Type B pancreatic cell (in vitro differentiated cells): ENCODE data around the gene HSD17B2. TPM values are rescaled to one million over a fixed set of nuclear protein-coding genes. Genes with fewer than 3 reads are reported as not detected.

Experiments
- DNase-seq: peaks from one replicate; pipeline ENCODE4 v3.0.0; 2021; ENCODE audit warnings: mixed read lengths; ENCODE audit not compliant: unreplicated experiment; ENCODE audit errors: extremely low spot score
- H3K27ac Mint-ChIP-seq: 2 replicates; pipeline ENCODE4 v1.8.0; 2021; ENCODE audit warnings: mild to moderate bottlenecking, mixed read lengths
- H3K27me3 Mint-ChIP-seq: 2 replicates; pipeline ENCODE4 v1.8.0; 2021; ENCODE audit warnings: mixed read lengths
- H3K36me3 Mint-ChIP-seq: 2 replicates; pipeline ENCODE4 v1.8.0; 2021; ENCODE audit warnings: mixed read lengths
- H3K4me1 Mint-ChIP-seq: one replicate; pipeline ENCODE4 v1.8.0; 2021; ENCODE audit warnings: mixed read lengths; ENCODE audit not compliant: unreplicated experiment
- H3K4me3 Mint-ChIP-seq: 2 replicates; pipeline ENCODE4 v1.8.0; 2021; ENCODE audit warnings: mild to moderate bottlenecking, mixed read lengths
- H3K9me3 Mint-ChIP-seq: 2 replicates; pipeline ENCODE4 v1.8.0; 2021; ENCODE audit warnings: mixed read lengths
- long read RNA-seq: library from polyadenylated mRNA; unstranded; transcript quantifications from one replicate; pipeline ENCODE4 v2.0.0, GENCODE V29; 2020
- total RNA-seq: library from RNA; stranded (reverse); gene quantifications from 2 replicates; pipeline ENCODE4 v1.2.1, GENCODE V29; 2021; ENCODE audit warnings: low replicate concordance
- TF ChIP-seq, protein P1 (sequence below): fragments of 200-600 bp; sonication (generic); conservative IDR thresholded peaks from 2 replicates; pipeline ENCODE4 v1.5.0; 2021; ENCODE audit warnings: antibody characterized with exemption, mild to moderate bottlenecking

The HSD17B2 gene, protein sequence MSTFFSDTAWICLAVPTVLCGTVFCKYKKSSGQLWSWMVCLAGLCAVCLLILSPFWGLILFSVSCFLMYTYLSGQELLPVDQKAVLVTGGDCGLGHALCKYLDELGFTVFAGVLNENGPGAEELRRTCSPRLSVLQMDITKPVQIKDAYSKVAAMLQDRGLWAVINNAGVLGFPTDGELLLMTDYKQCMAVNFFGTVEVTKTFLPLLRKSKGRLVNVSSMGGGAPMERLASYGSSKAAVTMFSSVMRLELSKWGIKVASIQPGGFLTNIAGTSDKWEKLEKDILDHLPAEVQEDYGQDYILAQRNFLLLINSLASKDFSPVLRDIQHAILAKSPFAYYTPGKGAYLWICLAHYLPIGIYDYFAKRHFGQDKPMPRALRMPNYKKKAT
- 6.8 and 17.8 TPM in 2 replicates for total RNA-seq
- long read RNA-seq, transcript HSD17B2-201 (5 exons, 1,455 nt) = major isoform, 93 of 103 reads
- long read RNA-seq, partial matches to known transcripts = 0 of 103 reads
- long read RNA-seq, other reads (novel, unspliced or antisense) = 10 of 103 reads

DNA sequence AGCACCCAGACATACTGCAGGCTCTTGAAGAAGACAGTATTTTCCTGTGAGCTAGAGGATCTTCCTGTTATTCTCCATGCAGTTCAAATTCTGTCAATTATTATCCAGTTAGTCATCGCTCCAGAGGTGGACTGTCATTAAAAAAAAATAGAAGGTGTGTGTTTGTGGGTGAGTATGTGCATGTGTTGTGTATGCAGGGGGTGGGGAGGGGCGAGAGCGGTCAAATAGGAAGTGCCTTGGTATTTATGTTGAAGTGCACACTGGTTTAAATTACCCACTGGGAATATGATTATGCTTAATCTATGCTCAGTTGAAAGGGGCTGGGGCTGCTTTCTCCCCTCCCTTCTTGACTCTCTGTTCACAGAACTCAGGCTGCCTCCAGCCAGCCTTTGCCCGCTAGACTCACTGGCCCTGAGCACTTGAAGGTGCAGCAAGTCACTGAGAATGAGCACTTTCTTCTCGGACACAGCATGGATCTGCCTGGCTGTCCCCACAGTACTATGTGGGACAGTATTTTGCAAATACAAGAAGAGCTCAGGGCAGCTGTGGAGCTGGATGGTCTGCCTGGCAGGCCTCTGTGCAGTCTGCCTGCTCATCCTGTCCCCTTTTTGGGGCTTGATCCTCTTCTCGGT, at the start of gene HSD17B2:
TSS of gene HSD17B2 (plus strand) at position 273 of the 632 bp plus-strand sequence. CDS start at position 445, 172 bp downstream.
- TF ChIP-seq, protein P1, sequence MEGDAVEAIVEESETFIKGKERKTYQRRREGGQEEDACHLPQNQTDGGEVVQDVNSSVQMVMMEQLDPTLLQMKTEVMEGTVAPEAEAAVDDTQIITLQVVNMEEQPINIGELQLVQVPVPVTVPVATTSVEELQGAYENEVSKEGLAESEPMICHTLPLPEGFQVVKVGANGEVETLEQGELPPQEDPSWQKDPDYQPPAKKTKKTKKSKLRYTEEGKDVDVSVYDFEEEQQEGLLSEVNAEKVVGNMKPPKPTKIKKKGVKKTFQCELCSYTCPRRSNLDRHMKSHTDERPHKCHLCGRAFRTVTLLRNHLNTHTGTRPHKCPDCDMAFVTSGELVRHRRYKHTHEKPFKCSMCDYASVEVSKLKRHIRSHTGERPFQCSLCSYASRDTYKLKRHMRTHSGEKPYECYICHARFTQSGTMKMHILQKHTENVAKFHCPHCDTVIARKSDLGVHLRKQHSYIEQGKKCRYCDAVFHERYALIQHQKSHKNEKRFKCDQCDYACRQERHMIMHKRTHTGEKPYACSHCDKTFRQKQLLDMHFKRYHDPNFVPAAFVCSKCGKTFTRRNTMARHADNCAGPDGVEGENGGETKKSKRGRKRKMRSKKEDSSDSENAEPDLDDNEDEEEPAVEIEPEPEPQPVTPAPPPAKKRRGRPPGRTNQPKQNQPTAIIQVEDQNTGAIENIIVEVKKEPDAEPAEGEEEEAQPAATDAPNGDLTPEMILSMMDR = no peak
- Mint-ChIP-seq H3K4me3 (peak within 1 kb of the TSS; percentile 60), H3K4me1 (peaks cover 4% of the 10 kb centered on the region), H3K27me3 (peaks cover 19% of the 10 kb centered on the region), H3K9me3 (no peaks in the 10 kb centered on the region), H3K36me3 (no peaks in the 10 kb centered on the region), H3K27ac (peak within 1 kb of the TSS; percentile 37)
- no peak for DNase-seq

DNA sequence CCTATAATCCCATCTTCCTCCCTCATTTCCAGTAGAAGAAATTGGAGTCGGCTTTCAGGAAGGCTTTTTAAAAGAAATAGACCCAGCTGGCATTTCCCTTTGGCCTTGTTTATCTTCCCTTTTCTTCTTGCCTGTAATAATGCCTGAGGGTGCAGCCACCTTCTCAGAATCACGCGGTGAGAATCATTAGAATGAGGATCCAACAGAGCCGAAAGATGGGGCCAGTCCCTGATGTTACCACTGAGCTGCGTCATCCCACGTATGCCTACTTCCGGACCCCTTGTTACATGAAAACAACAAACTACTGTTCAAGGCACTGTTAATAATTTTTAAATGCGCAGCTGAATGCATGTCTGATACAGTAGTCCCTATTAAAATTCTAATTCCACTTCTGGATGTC, 47.9 kb upstream of the HSD17B2 start:
- DNase-seq = no peak
- Mint-ChIP-seq H3K9me3 (no peaks in the 10 kb centered on the region), H3K27ac (no peak overlapping the region), H3K4me1 (no peaks in the 10 kb centered on the region), H3K4me3 (no peak overlapping the region), H3K36me3 (no peaks in the 10 kb centered on the region), H3K27me3 (peaks cover 3% of the 10 kb centered on the region)
- TF ChIP-seq, protein P1 = no peak

DNA sequence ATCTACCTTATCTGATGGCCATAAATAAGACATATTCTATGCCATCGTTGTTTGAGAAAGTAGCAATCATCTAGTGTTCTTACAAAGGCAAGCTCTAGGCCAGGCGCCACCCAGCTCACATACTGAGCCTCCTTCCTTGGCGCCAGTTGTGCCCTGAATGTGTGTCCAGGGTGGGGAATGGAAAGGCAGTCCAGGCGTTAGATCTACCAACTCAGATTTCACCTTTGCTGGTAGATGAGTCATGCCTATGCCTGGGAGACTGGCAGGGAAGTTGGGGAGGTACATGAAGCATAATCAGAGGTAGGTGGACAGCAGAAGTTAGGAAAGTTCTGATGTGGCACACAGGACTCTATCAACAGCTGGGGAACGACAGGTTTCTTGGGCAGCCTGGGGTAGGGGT, 47.3 kb upstream of the HSD17B2 start:
- H3K36me3 Mint-ChIP-seq = no peaks in the 10 kb centered on the region
- H3K27me3 Mint-ChIP-seq = peaks cover 3% of the 10 kb centered on the region
- no peaks in the 10 kb centered on the region for H3K9me3 Mint-ChIP-seq

DNA sequence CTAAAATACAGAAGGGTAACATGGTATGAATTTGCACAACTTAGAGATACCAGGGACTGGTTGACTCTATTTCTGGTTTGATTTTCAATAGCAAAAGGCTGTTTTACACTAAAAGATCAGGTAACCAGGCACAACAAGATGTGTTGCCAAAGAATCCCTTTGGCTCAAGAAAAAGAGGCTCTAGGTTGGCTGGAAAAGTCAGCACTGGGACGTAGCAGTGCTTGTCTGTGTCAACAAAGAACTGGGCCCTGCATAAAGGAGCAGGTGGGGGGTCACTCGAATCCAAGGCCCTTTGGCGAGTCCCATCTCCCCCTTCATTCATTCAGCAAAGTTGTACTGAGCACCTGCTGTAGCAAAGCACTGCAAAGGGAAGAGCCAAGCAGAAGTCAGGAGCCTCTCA, 42.2 kb upstream of the HSD17B2 start:
- Mint-ChIP-seq H3K27me3 (no peaks in the 10 kb centered on the region), H3K4me3 (no peak overlapping the region)

More for the DNA sequence above, 47.3 kb upstream of the HSD17B2 start:
- no peak overlapping the region for H3K27ac Mint-ChIP-seq
- H3K4me3 Mint-ChIP-seq = no peak overlapping the region
- H3K4me1 Mint-ChIP-seq = no peaks in the 10 kb centered on the region
- DNase-seq = no peak
- TF ChIP-seq, protein P1 = no peak

DNA sequence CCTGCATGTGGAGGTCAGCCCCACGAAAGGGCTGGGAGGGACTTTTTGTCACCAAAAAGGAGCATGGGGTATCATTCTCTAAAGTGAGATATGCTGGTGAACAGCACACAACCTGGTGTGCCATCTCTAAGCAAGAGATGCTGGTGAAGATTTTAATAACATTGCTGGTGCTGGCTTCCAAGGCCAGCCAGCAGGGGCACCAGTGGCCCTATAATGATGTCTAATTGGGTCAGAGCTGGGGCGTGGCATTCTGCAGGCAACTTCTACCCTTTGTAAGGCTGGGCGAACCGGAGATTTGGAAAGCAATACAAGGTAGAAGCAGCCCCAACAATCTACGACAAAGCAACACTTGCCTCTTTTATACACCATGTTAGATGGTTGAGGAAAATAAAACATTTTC, 40.6 kb upstream of the HSD17B2 start:
- H3K4me1 Mint-ChIP-seq = no peaks in the 10 kb centered on the region
- H3K36me3 Mint-ChIP-seq = no peaks in the 10 kb centered on the region
- DNase-seq = no peak
- no peaks in the 10 kb centered on the region for H3K9me3 Mint-ChIP-seq
- H3K4me3 Mint-ChIP-seq = no peak overlapping the region
- TF ChIP-seq, protein P1 = peak; percentile 24
- no peaks in the 10 kb centered on the region for H3K27me3 Mint-ChIP-seq
- H3K27ac Mint-ChIP-seq = no peak overlapping the region

More for the DNA sequence above, 42.2 kb upstream of the HSD17B2 start:
- H3K27ac Mint-ChIP-seq = no peak overlapping the region
- TF ChIP-seq, protein P1 = no peak
- no peaks in the 10 kb centered on the region for H3K36me3 Mint-ChIP-seq
- no peak for DNase-seq
- no peaks in the 10 kb centered on the region for H3K9me3 Mint-ChIP-seq
- no peaks in the 10 kb centered on the region for H3K4me1 Mint-ChIP-seq
